Astrocyte (in vitro differentiated cells and primary cell): ENCODE results near the gene ELMO1. TPM values are rescaled to one million over a fixed set of nuclear protein-coding genes. Genes with fewer than 3 reads are reported as not detected.
A peak's percentile ranks its signal among the peaks of the same experiment; 100 is the strongest.

ENCODE experiments used
- DNase-seq: peaks from one replicate; pipeline ENCODE4 v3.0.0-alpha.2; 2010; ENCODE audit warnings: low read depth
- FAIRE-seq: peaks from 2 replicates; lab custom pipeline; 2011; peaks lifted over from hg19 to GRCh38; lab: Jason Lieb, UNC
- H2AFZ ChIP-seq: 2 replicates; pipeline ENCODE4 v1.6.0; 2012; ENCODE audit warnings: low read depth, low read length, inconsistent platforms
- H3K27ac ChIP-seq: 2 replicates; pipeline ENCODE4 v1.5.1; 2011; ENCODE audit warnings: low read depth, low read length, inconsistent platforms
- H3K27me3 ChIP-seq: 2 replicates; pipeline ENCODE4 v1.6.0; 2011; ENCODE audit warnings: low read length, inconsistent platforms; ENCODE audit not compliant: insufficient read depth
- H3K36me3 ChIP-seq: 2 replicates; pipeline ENCODE4 v1.5.1; 2011; ENCODE audit warnings: low read length, inconsistent platforms; ENCODE audit not compliant: insufficient read depth
- H3K4me1 ChIP-seq: 2 replicates; pipeline ENCODE4 v1.5.1; 2011; ENCODE audit warnings: low read length, inconsistent platforms; ENCODE audit not compliant: insufficient read depth
- H3K4me2 ChIP-seq: 2 replicates; pipeline ENCODE4 v1.6.0; 2012; ENCODE audit warnings: low read length, inconsistent platforms
- H3K4me3 ChIP-seq: 2 replicates; pipeline ENCODE4 v1.5.1; 2011; ENCODE audit warnings: low read depth, mild to moderate bottlenecking, low read length, inconsistent platforms; ENCODE audit not compliant: insufficient read depth
- H3K79me2 ChIP-seq: 2 replicates; pipeline ENCODE4 v1.6.0; 2012; ENCODE audit warnings: mild to moderate bottlenecking, low read length, inconsistent platforms; ENCODE audit not compliant: insufficient read depth
- H3K9ac ChIP-seq: 2 replicates; pipeline ENCODE4 v1.6.0; 2012; ENCODE audit warnings: mild to moderate bottlenecking, low read length, inconsistent platforms
- H3K9me3 ChIP-seq: 2 replicates; pipeline ENCODE4 v1.5.1; 2012; ENCODE audit warnings: low read depth, mild to moderate bottlenecking, low read length, inconsistent platforms; ENCODE audit not compliant: insufficient read depth
- H4K20me1 ChIP-seq: 2 replicates; pipeline ENCODE4 v1.6.0; 2012; ENCODE audit warnings: low read length, inconsistent platforms; ENCODE audit not compliant: insufficient read depth
- H3K27ac Mint-ChIP-seq: one replicate; pipeline ENCODE4 v1.8.0; 2021; ENCODE audit warnings: mild to moderate bottlenecking, mixed read lengths; ENCODE audit not compliant: unreplicated experiment
- H3K27me3 Mint-ChIP-seq: one replicate; pipeline ENCODE4 v1.8.0; 2021; ENCODE audit warnings: low read depth, mixed read lengths; ENCODE audit not compliant: unreplicated experiment
- H3K36me3 Mint-ChIP-seq: one replicate; pipeline ENCODE4 v1.8.0; 2021; ENCODE audit warnings: low read depth, mixed read lengths; ENCODE audit not compliant: unreplicated experiment
- H3K4me1 Mint-ChIP-seq: one replicate; pipeline ENCODE4 v1.8.0; 2021; ENCODE audit warnings: low read depth, mixed read lengths; ENCODE audit not compliant: unreplicated experiment
- H3K4me3 Mint-ChIP-seq: one replicate; pipeline ENCODE4 v1.8.0; 2021; ENCODE audit warnings: mild to moderate bottlenecking, moderate library complexity, mixed read lengths; ENCODE audit not compliant: unreplicated experiment
- H3K9me3 Mint-ChIP-seq: one replicate; pipeline ENCODE4 v1.8.0; 2021; ENCODE audit warnings: mild to moderate bottlenecking, mixed read lengths; ENCODE audit not compliant: unreplicated experiment
- EZH2 ChIP-seq: IDR thresholded peaks from 2 replicates; pipeline ENCODE4 v1.6.1; 2012; ENCODE audit warnings: mild to moderate bottlenecking, low read length, inconsistent platforms; ENCODE audit not compliant: insufficient read depth
- total RNA-seq: library from RNA; stranded (reverse); gene quantifications from 2 replicates; pipeline ENCODE4 v1.2.1, GENCODE V29; 2021
- TF ChIP-seq, protein P1 (sequence below): IDR thresholded peaks from 2 replicates; pipeline ENCODE4 v1.5.1; 2011; ENCODE audit warnings: low read depth, mild to moderate bottlenecking, inconsistent platforms, low read length, moderate library complexity; ENCODE audit not compliant: insufficient read depth

Gene ELMO1
- total RNA-seq, 1 donor from 2014 or later: 20.4 TPM

DNA sequence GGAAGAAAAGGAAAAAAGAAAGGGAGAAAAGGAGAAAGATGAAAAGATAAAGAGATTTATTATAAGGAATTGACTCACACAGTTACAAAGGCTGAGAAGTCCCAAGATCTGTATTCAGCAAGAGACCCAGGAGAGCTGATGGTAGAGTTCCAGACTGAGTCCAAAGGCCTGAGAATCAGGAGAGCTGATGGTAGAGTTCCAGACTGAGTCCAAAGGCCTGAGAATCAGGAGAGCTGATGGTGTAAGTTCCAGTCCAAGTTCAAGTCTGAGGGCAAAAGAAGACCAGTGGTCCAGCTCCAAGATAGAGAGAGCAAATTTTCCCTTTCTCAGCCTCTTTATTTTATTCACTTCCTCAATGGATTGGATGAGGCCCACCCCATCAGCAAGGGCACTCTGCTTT, 627.0 kb downstream of the ELMO1 start:
- H3K27ac ChIP-seq: no peak overlapping the region
- H3K4me2 ChIP-seq: no peak overlapping the region
- no peaks in the 10 kb centered on the region for H3K36me3 ChIP-seq
- no peak overlapping the region for H3K4me3 Mint-ChIP-seq
- H3K27ac Mint-ChIP-seq: no peak overlapping the region
- H3K9me3 Mint-ChIP-seq: no peaks in the 10 kb centered on the region
- H3K9me3 ChIP-seq: no peaks in the 10 kb centered on the region
- no peak overlapping the region for H3K4me3 ChIP-seq
- no peak for TF ChIP-seq EZH2
- TF ChIP-seq, protein P1, sequence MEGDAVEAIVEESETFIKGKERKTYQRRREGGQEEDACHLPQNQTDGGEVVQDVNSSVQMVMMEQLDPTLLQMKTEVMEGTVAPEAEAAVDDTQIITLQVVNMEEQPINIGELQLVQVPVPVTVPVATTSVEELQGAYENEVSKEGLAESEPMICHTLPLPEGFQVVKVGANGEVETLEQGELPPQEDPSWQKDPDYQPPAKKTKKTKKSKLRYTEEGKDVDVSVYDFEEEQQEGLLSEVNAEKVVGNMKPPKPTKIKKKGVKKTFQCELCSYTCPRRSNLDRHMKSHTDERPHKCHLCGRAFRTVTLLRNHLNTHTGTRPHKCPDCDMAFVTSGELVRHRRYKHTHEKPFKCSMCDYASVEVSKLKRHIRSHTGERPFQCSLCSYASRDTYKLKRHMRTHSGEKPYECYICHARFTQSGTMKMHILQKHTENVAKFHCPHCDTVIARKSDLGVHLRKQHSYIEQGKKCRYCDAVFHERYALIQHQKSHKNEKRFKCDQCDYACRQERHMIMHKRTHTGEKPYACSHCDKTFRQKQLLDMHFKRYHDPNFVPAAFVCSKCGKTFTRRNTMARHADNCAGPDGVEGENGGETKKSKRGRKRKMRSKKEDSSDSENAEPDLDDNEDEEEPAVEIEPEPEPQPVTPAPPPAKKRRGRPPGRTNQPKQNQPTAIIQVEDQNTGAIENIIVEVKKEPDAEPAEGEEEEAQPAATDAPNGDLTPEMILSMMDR: no peak
- H3K9ac ChIP-seq: no peak overlapping the region
- H3K36me3 Mint-ChIP-seq: no peaks in the 10 kb centered on the region
- no peaks in the 10 kb centered on the region for H3K79me2 ChIP-seq
- H2AFZ ChIP-seq: no peak overlapping the region
- H3K4me1 Mint-ChIP-seq: no peaks in the 10 kb centered on the region
- H3K27me3 ChIP-seq: no peaks in the 10 kb centered on the region
- DNase-seq (no peak), FAIRE-seq (no peak)
- peaks cover 3% of the 10 kb centered on the region for H3K27me3 Mint-ChIP-seq
- H4K20me1 ChIP-seq: no peaks in the 10 kb centered on the region
- H3K4me1 ChIP-seq: no peaks in the 10 kb centered on the region

DNA sequence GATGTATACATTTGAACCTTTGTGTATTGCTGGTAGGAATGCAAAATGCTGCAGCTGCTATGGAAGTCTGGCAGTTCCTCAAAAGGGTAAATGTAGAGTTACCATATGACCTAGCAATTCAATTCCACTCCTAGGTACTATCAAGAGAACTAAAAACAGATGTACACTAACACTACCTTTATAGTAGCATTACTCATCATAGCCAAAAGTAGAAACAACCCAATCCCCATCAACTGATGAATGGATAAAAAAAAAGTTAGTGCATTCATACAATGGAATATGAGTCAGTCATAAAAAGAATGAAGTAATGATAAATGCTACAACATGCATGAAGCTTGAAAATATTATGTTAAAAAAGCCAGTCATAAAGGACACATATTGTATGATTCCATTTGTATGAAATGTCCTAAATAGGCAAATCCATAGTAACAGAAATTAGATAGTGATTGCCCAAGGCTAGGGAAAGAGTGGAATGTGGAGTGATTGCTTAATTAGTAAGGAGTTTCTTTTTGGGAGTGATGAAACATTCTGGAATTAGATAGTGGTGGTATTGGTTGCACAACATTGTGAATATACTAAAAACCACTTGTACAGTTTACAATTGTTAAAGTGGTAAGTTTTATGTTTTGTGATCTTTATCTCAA, 628.0 kb downstream of the ELMO1 start:
- Mint-ChIP-seq H3K27ac (no peak overlapping the region), H3K27me3 (peaks cover 3% of the 10 kb centered on the region), H3K9me3 (no peaks in the 10 kb centered on the region), H3K36me3 (no peaks in the 10 kb centered on the region), H3K4me1 (no peaks in the 10 kb centered on the region), H3K4me3 (no peak overlapping the region)
- Histone ChIP-seq H3K4me1 (no peaks in the 10 kb centered on the region), H3K4me3 (no peak overlapping the region), H3K27me3 (no peaks in the 10 kb centered on the region), H3K27ac (no peak overlapping the region), H3K79me2 (no peaks in the 10 kb centered on the region), H3K4me2 (no peak overlapping the region), H3K9me3 (no peaks in the 10 kb centered on the region), H2AFZ (no peak overlapping the region), H3K36me3 (no peaks in the 10 kb centered on the region), H4K20me1 (no peaks in the 10 kb centered on the region), H3K9ac (no peak overlapping the region)
- TF ChIP-seq EZH2: no peak
- TF ChIP-seq, protein P1: no peak
- FAIRE-seq (no peak), DNase-seq (peak; percentile 56)

DNA sequence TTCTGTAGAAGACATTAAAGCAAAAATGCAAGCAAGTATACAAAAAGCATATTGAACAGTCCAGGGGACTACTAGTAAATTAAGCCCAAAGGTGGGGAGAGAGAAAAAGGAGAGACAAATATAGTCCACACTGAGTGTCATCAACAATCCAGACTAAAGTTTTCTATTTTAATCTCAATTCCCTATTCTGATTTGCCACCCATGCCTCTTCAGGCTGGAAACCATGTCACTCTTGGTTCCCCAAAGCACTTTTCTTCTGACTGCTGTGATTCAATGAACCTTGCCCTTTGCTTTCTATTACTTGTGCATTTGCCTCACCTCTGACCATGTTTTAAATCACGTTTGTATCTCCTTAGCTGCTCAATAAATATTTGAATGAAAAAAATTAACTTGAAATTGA, 629.0 kb downstream of the ELMO1 start:
- Histone ChIP-seq H3K27ac (no peak overlapping the region), H3K79me2 (no peaks in the 10 kb centered on the region), H3K27me3 (no peaks in the 10 kb centered on the region), H3K36me3 (no peaks in the 10 kb centered on the region), H4K20me1 (no peaks in the 10 kb centered on the region), H3K4me1 (no peaks in the 10 kb centered on the region), H3K4me3 (no peak overlapping the region), H3K4me2 (no peak overlapping the region), H2AFZ (no peak overlapping the region), H3K9ac (no peak overlapping the region), H3K9me3 (no peaks in the 10 kb centered on the region)
- no peak overlapping the region for H3K27ac Mint-ChIP-seq
- DNase-seq (no peak), FAIRE-seq (no peak)
- H3K36me3 Mint-ChIP-seq: no peaks in the 10 kb centered on the region
- no peaks in the 10 kb centered on the region for H3K4me1 Mint-ChIP-seq
- H3K9me3 Mint-ChIP-seq: no peaks in the 10 kb centered on the region
- peaks cover under 1% of the 10 kb centered on the region for H3K27me3 Mint-ChIP-seq
- no peak for TF ChIP-seq EZH2
- TF ChIP-seq, protein P1: no peak
- no peak overlapping the region for H3K4me3 Mint-ChIP-seq
